T-helper 2 cell (primary cell): ENCODE data around the gene ACTG1.
A peak's percentile ranks its signal among the peaks of the same experiment; 100 is the strongest.

Experiments
- DNase-seq, 5 experiments: peaks; one replicate each; pipeline versions ENCODE4 v3.0.0 to v3.0.0-alpha.2; 2012 to 2022
- total RNA-seq, 2 donors: gene quantifications; one replicate each; lab custom pipeline; 2026; lab: John Stamatoyannopoulos, UW

The ACTG1 gene
- 934 to 1,259 reads per million in 2 donors for total RNA-seq

DNA sequence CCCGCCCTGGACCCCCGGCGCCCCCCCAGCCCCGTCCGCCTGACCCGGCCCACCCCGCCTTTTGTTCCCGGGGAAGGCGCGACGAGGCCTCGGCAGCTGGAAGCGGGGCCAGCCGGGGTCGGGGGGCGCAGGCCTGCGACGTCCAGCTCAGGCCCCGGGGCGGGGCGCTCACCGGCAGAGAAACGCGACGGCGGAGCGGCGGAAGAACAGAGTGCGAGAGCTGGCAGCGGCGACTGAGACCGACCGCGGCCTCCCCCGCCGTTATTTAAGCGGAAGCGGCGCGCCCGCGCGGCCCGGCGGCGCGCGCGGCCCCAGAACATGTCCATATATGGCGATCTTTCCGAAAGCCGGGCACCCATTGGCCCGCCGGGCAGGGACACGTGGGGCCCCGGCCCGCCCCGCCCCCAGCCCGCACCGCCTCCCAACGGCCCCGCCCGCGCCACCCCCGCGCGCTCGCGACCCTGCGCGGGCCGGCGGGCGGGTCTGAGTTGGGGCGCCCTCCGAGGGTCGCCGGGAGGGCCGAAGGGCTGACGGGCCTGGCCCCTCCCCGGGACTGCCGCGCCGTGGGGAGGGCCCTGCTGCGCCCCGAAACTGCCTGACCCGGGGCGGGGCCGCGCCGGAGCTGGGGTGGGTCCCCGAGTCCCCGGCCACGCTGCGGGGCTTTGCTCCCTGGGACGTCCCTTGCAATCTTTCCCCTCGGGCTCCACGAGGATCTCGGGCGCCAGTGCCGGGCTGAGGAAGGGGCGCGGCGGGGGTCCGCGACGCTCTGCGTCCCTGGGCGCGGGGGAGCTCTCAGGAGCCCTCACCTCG, at the start of gene ACTG1:
Gene ACTG1, minus strand, starts transcription at position 238 of the 810 bp plus-strand sequence. CDS start 445 bp downstream, outside the sequence.
- DNase-seq: peak; percentile 81 to 96 (median 84)

DNA sequence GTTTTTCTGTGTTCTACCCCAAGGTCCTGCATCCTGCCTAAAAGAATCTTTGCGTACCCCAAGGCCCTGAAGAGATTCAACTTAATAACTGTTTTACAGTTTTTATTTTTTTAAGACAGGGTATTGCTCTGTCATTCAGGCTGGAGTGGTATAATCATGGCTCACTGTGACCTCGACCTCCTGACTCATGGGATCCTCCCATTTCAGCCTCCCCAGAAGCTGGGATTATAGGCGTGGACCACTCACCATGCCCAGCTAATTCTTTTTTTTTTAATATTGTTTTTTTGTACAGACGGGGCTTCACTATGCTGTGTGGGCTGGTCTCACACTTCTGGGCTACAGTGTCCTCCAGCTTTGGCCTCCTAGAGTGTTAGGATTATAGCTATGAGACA, 48.9 kb upstream of the ACTG1 start:
- DNase-seq: no peak

DNA sequence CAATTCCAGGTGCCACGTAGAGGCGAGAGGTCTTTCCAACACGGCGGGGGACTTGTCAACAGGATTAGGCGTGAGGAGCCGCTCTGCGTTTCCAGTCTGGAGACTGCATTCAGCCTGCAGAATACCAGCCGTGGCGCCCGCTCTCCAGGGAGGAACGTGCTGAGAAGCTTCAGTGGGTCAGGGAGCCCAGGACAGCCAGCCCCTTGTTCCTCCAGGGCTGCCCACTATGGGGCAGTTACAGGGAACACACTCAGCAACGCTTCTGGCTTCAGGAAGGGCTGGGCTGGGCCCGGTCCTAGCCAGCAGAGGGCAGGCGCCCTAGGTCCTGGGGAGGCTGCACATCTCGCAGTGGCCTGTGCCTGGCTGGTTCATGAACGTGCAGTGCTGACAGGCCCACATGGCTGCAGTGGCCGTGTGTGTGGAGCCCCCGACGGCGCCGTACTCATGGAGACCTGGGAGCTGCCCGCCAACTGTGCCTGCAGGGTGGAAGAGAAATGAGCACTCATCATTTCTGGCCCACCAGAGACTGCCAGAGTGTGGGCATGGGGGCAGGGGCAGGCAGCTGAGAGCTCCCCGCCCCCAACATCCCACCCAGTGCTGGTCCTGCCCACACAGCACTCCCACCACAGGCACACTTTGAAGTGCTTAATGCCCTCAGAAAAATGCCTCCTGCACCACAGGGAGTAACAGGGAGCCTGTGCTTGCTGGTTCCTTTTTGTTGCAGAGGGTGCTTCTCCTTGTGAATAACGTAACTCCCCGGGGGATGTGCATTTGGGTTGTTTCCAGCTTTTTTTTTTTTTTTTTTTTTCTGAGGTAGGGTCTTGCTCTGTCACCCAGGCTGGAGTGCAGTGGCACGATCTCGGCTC, 46.6 kb upstream of the ACTG1 start:
- DNase-seq: no peak

DNA sequence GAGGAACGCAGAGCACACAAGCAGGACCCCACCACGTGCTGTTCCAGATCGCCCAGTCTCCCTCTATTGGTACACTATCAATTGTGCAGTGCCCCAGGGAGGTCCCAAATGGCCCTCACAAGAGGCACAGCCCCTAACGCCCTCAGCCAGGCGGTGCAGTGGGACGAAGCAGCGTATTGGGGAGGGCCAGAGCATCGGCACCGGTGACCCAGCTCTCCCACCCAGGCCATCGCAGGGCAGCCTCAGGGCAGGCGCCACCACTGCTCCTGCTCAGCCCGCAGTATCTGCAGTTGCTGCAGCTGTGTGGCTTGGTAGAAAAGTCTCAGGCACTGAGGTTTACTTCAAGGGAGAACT, 45.5 kb upstream of the ACTG1 start:
- no peak for DNase-seq

DNA sequence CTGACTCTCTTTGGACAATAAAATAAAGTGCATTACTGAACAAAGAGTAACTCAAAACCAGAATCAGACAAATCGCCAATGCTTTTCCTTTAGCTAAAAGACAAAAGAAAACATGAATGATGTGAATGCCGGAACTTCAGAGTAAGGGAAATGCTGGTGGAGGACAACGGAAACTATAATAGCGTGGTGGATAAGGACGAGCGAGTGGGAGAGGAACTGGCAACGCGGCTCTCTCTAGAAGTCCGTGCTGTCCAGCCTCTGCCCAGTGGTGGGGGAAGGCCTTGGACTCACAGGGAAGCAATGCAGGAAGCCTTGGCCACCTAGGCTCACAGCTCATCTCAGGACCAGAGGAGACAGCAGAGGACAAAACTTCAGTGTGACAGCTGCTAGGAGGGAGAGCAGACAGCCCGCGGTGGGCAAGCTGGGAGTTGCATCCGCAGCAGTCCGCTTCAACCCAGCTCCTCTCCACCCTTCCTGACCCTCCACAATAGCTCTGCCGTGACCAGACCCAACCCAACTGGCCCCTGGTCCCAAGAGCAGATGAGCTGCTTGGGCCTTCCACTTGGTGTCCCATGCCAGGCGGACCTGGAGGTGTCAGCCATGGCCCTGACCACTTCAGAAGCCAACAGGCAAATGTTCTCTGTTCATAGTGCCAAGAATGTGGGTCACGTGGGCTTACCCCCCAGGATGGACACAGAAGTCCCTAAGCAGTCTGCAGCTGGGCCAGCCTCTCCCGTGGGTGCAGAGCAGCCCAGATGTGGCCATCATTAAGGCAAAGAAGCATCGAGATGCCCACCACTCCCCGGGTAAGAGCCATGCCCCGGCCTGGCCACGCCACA, 44.9 kb upstream of the ACTG1 start:
- DNase-seq: no peak

DNA sequence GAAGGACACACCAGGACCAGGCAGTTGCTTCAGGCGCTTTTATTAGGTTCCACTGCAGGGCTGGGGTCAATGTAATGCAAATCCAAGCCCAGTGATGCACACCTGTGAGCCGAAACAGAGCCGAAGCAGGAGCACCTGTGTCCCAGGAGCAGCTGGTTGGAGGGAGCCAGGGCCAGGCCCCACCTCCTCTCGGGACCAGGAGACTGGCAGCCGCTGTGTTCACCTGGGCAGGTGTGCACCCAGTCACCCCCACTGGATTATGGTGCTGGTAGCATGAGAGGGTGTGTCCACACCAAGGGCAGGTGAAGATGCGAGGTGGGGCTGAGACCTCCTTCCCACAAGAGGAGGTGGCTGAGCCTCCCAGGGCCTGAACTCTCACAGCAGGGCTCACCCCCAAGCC, 44.3 kb upstream of the ACTG1 start:
- DNase-seq: no peak

DNA sequence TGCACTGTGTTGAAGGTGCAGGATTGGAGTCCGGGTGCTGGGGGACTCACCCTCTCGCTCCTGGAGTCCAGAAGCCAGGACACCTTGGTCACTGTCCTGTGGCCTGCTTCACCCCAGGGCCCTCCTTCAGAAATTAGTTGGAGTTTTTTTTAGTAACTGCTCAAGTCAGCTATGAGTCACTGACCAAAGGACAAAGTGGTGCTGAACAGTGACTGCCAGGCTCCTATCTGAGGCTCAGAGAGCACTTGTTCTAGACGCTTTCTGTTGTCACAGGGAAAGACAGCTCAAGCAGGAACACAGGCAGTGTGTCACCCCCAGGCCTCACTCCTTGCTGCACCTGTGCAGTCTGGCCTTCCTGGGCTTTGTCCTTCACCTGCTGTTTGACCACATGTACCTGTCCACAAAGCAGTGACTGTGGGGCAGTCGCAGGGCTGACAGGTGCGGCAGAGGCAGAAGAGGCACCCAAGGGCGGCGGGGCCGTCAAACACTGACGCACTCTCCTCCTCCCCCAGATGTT, 43.6 kb upstream of the ACTG1 start:
- no peak for DNase-seq

DNA sequence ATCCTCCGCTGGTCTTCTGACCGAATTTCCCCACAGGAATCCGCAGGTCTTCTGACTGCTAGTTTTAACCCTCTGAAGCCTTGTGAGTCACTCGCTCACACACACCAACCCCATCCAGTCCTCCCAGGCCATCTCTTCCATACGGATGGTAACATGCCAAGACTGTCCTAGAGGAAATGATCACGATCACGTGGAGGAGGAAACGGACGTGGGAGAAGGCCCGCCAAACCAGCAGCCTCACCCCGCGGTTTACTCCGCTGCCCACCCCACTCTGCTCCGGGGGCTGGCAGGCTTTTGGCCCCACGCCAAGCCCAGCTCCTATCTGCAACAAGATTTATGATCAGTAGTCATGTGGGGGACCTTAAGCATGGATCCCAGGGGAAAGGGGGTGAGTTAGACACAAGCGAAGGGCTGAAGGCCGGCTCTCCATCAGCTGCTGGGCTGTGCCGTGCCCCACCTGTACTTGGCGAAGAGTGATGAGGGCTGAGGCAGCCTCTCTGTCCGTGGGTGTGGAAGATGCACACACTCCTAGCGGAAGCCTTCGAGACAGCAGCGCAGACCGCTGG, 41.1 kb upstream of the ACTG1 start:
- peak in 1 of 5 experiments; percentile 7 for DNase-seq

DNA sequence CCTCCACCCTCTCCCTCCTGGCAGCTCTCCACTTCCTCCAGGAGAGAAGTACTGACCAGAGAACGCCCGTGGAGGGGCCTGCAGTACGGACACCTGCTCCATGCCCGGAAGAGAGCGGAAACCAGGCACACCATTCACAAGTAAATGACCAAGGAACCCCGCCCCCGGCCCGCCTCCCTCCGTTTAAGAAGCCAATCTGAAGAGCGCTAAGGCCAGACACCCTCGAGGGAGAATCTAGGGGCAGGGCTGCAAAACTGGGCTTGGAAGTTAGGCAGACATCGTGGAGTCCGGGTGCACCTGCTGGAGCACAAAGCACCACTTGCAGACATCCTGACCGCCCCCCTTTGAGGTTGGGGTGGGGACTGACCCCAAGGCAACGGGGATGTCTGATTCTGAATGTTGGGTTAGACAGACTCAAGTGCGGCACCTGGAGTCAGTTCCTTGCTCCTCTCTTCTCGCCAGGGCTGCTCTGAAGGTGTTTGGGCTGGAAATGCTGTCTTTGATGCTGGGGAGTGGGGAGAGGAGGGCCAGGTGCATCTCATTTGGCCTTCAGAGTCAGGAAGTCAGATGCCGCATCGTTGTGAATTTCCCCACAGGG, 40.5 kb upstream of the ACTG1 start:
- peak; percentile 44 to 92 (median 69) for DNase-seq

DNA sequence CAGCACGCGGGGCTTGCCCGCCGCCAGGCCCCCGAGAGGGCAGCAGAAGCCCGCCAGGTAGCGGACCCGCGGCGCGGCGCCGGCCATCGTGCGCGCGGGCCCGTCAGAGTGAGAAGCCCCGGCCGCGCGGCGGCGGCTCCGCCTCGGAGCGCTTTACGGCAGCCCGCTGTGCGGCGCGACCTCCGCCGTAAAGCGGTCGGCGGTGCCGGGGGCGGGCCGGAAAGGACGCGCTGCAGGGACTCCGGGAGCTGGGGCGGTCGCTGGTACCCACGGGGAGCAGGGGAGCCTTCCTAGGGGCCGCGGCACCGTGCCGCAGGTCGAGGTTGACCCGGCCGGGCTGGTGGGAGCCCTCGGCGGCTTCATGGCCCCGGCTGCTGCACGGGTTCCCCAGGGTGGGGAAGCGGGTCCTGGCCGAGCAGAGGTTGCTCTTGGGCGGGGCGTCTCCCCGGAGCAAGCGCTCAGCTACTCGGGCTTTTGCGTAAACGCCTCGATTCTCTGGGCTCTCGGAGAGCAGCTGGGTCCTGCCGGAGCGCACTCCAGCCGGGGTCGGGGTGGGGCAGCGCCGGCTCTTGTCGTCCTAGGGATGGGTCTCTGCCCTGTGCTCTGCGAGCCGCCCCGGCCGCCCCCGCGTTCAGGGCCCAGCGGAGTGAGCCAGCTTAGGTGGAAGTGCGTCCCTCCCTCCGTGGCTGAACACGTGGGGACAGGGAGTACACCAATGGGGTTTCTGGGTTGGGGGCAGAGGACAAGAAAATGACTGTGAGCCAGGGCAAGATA, 39.8 kb upstream of the ACTG1 start, which contains the start of gene FAAP100:
Gene FAAP100, minus strand, starts transcription at position 110 of the 774 bp plus-strand sequence. Its CDS starts 23 bp downstream, at position 87.
- DNase-seq: peak; percentile 61 to 91 (median 75)

DNA sequence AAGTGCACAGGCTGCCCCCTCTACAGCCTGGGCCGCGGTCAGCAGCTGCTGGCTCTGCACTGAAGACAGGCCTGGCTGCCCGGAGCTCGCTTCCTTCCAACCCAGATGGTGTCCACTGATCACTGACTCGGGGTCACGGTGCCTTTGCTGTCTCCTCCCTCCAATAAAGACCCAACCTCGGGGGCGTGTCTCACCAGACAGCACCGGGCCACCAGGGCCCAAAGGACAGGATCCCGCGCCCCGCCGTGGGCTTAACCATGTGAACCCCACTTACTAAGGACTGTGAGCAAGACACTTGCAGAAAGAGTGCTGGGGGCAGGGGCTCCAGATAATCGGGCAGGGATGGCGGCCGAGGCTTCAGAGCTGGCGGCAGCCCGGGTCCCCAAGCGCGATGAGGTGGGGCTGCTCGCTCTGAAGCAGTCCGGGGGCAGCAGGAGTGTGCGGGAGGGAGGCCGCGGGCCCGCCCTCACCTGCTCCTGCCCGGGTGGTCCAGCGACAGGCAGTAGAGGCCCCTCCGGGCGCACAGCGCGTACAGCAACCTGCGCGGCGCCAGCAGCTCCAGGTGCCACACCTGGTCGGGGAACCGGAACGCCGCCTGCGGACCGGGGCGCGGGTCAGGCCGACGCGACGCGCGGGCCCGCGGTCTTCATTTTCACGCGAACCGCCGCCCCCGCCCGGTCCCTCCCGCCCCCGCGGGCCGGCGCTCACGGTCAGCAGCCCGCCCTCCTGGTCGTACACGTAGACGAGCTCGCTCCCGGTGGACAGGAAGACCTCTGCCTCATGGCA, 39.1 kb upstream of the ACTG1 start:
- no peak for DNase-seq

DNA sequence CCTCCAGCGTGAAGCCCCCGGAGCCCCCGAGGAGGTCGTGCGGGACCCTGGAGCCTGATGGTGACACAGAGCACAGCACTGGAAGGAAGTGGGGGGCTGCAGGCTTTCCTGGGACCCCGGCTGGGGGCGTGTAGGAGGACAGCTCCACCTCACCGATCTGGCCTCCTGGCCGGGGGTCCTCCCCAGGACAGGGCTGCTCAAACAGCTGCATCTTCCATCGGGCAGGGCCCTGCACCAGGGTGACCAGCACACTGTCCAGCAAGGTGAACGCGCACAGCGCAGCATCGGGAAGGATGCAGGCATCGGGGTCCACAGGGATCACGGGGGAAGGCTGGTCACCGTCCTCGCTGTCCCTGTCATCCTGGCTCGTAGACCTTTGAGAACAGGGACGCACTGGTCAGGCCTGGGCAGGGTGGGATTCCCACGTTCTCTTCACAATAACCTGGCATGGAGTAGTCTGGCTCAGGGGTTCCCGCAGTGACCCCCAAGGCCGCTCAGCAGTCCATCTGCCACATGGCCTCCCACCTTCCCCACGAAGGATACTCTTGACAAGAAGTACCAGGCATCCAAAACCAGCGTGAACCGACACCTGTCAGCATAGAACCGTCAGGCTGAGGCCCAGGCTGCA, 38.3 kb upstream of the ACTG1 start:
- no peak for DNase-seq

DNA sequence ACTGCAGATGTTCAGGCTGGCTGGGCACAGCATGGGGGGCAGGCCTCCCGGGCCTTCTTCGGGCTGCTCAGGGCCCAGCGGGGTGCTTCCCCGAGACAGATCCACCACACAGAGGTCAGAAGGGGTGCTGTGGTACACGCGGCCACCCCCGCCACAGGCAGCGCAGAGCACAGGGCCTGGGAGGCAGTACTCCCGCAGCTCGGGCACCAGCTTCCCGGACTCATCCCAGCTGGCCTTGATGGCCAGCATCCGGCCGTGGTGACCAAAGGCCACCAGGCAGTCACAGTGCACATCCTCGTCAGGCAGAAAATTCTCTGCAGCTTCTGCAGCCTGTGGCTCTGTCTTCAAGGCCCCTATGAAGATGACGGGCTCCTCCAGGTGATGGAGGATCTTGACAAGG, 37.7 kb upstream of the ACTG1 start:
- no peak for DNase-seq

DNA sequence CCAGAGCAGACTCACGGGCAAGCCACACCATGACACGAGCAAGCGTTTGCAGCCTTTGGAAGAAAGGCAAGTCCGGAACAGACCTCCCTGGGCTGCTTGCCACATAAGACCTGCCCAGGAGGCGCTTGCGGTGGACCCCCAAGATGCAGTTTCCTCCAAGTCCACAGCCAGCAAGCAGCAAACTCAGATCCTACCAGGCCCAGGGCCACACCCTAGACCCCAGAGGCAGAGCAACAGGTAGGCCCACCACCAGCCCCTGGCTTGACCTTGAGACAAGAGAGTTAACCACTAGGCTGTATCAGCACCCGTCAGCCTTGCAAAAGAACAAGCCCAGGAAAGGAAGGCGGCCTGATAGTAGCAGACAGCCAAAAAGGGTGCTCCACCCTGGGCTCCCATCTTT, 37.2 kb upstream of the ACTG1 start:
- no peak for DNase-seq

DNA sequence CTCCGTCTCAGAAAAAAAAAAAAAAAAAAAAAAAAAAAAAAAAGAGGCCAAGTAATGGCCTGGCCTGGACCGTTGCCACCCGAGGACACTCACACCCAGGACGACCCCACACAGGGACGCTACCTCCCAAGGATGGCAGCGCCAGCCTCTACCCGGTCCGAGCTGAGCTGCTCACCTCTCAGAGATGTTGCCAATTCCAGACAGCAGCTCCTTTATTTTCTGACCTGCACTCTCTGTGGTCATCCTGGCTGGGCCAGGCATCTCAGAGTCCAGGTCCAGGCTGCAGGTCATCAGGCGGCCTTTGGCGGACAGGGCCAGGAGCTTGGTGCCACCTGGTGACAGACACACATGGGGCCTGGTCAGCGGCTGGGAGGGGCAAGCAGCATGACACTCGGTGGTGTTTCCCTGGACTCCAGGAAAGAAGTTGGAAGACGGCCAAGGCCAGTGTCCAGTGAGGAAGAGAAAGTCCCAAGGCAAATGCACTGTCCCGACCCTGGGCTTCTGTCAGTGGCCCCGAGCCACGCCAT, 36.5 kb upstream of the ACTG1 start:
- DNase-seq: no peak

DNA sequence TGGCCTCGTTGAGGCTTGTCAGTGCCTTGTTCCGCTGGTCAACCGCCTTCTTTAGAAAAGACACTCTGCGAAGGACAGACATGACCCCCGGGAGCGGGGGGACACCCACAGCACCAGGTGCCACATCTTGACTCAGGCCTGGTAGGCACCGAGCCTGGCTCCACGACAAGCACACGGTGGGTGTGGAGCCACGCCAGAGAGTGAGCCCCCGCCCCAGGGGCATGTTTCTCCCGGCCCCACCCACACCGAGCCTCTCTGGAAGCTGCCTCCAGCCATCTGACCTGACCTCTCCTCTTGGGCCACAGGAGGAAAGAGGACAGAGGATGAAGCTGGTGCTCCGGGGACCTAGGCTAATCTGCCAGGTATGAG, 35.0 kb upstream of the ACTG1 start:
- DNase-seq: no peak

DNA sequence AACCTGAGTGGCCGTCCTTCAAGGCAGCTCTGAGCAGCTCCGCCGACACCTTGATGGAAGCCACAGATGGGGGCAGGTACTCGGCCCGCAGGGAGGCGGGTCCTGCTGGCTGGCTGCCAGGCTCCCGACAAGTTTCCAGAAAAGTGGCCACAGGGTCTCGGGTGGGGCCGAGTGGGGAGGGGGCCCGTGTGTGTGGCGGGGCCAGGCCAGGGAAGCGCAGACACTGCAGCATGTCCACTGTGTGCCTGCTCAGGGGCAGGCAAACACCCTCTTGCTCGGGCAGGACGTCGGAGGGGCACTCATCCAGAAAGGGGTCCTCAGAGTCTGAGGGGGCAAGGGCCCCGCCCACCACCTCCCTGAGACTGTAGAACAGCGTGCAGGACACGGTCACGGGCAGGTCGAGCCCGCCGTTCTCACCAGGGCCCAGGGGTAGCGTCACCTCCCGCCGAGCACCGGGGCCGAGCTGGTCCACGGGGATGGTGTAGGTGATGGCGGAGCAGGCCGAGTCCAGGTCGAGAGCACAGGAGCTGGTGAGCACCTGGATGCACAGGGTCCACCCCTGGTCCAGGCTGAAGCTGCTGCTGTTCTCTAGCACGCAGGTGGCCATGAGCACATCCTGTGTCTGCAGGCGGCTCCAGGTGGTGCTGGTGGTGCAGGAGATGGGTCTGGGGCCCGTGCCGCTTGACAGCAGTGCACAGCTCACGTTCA, 34.5 kb upstream of the ACTG1 start:
- DNase-seq: no peak

DNA sequence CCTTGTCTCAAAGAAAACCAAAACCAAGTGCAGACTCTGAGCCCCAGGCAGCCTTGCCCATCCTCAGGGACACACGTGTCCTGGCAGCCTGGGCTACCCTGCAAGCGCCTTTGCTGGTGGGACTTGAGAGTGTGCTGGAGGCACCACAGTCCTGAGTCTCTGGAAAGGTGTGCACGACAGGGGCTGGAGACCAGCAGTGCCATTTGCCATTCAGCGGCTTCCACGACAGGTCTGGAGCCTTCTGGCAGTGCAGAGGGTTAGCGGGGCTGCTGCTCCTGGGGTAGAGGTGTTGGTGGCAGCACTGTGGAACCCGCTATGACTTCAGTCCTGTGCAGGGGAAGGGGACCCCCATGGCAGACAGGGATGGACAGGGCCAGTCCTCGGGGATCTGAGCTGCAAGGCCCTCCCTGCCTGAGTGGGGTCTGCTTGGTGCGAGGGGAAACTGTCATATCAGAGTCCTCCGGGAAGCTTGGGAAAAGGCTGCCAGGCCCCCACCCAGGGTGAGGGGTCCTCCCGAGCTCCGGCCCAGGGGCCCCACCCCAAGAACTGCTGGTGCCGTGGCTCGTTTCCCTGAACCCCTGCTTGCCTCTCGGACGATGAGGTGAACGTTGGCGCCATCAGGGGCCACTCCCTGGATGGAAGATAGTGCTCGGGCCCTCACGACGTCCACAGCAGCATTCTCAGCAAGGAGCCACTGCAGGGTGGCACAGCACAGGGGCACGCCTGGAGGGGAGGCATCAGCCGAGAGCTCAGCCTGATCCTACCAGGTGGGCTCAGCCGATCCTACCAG, 32.8 kb upstream of the ACTG1 start:
- no peak for DNase-seq
